IPS-NIHi11 (cell line): Measurements from ENCODE around the gene TBC1D22A.

Experiments used
- DNase-seq: peaks from one replicate; pipeline ENCODE4 v3.0.0; 2012; ENCODE audit warnings: mixed read lengths, low spot score

TBC1D22A gene

GRCh38 chr22:46860562-46860961 lies 98.1 kb downstream of the TBC1D22A start:
- DNase-seq: no peak

- no peak for DNase-seq
Observed at GRCh38 chr22:46861468-46862367, 99.3 kb downstream of the TBC1D22A start.

- DNase-seq: no peak
Observed at GRCh38 chr22:46862418-46863324, 100.2 kb downstream of the TBC1D22A start.

GRCh38 chr22:46863794-46864193 lies 101.3 kb downstream of the TBC1D22A start:
- DNase-seq: no peak

DNA sequence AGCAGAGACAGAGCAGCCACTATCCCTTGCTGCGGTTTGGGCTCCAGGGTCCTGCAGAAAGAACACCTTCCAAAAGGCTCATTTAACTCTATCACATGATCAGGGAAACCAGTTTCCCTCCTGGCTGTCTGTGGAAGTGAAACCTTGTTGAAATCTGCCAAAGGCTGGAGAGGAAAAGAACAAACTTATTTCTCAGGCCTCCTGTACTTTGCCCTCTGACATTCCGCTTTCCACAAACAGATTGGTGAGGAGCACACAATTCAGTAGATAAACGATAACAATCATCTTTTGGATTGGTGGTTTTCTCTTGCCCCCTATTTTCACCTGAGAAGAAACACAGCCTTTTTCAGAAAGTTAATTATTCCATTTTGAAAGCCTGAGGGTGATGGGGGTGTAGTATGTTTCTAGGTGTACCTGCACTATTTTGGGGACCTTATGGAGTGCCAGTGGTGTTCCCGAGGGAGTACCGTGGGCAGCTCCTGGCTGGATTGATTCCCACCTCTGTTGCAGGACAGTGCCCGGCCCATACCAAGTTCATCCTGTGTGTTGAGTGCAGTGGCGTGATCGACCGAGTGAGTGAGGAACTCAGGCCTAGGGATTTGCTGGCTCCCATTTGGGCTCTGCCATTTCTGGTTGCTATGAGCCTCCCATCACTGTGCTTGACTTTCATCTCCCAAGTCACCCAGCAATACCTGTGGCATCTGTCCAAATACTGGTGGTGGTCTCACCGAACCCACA lies 102.0 kb downstream of the TBC1D22A start:
- no peak for DNase-seq

GRCh38 chr22:46865052-46865434 lies 102.6 kb downstream of the TBC1D22A start:
- no peak for DNase-seq

DNA sequence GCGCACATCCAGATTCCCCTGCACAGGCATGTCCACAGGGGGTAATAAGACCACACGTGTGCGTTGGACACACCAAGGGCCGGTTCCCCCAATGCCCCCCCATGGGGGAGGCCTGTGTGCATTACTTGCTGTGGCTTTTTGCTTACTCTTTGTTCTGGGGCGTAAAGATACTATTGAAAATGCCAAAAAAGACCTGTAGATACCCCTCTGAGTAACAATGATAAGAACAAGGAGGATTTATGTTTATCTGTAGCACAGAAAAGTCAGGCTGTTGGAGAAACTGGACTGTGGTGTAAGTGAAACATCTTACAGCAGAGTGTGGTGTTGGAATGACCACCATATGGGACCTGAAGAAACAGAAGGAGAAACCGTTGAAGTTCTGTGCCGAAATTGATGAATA lies 103.2 kb downstream of the TBC1D22A start:
- no peak for DNase-seq

DNA sequence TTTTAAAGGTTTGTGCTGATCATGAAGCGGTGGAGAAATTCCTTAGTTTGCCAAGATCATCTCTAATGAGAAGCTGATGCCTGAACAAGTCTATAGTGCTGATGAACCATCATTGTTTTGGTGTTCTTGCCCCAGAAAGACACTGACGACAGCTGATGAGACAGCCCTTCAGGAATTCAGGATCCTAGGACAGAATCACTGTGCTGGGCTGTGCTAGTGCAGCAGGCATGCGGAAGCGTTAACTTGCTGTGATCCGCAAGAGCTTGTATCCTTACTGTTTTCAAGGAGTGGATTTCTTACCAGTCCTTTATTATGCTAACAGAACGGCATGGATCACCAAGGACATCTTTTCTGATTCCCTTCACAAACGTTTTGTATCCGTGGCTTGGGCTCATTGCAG lies 104.1 kb downstream of the TBC1D22A start:
- DNase-seq: peak; percentile 26

DNA sequence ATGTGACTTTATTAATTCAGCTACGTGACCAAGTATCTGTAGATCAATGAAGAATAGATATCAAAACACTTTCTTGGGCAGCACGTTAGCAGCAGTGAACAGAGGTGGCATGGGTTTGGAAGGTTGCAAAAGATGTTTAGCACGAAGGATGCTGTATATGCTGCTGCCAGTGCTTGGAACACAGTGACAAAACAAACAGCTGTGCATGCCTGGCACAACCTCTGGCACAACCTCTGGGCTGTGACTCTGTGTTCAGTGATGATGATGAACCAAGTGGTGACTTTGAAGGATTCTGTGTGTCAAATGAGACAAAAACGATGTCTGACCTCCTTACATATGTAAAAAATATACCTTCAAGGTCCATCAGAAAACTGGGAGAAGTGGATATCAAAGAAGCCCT lies 104.7 kb downstream of the TBC1D22A start:
- no peak for DNase-seq

- DNase-seq: no peak
Observed at GRCh38 chr22:46869329-46869728, 106.9 kb downstream of the TBC1D22A start.

GRCh38 chr22:46869831-46870441 lies 107.5 kb downstream of the TBC1D22A start:
- no peak for DNase-seq

DNA sequence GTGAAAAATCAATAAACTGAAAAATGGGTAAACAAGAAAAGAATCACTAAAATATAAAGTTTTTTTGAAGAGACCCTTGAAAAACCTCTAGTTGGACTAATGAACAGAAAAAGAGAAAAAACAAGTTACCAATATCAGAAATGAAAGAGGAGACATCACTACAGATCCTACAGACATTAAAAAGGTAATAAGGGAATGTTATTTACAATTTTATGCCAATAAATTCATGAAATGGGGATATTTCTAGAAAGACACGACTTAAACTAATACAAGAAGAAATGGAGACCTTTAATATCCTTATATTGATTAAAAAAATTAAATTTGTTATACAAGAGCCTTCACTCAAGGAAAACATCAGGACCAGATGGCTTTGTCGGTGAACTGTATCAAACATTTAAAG lies 109.4 kb downstream of the TBC1D22A start:
- no peak for DNase-seq

- DNase-seq: no peak
Observed at GRCh38 chr22:46875089-46875488, 112.6 kb downstream of the TBC1D22A start.

DNA sequence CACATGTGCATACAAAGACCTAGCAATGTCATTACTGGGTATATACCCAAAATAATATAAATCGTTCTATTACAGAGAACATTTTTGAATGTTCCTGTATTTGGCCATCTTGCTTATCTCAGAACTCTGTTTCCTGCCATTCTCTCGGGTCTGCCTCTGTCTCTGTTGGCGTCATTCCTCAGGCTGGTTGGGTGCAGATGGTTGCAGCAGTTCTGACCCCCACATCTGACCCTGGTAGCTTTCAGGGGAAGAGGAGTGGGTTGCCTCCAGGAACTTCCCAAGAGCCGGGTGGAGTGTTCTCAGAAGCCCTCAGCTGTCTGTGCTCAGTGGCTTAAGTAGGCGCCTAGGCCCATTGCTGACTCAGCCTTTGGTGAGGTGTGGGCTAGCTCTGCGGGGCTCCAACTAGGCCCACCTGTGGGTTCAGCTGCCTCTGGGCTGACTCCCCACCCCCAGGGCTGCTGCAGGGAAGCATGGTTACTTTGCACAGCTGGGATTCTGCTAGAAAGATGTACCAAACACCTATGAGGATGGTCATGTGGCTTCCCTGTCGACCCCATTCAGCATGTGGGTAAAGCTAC lies 114.0 kb downstream of the TBC1D22A start:
- DNase-seq: no peak

DNA sequence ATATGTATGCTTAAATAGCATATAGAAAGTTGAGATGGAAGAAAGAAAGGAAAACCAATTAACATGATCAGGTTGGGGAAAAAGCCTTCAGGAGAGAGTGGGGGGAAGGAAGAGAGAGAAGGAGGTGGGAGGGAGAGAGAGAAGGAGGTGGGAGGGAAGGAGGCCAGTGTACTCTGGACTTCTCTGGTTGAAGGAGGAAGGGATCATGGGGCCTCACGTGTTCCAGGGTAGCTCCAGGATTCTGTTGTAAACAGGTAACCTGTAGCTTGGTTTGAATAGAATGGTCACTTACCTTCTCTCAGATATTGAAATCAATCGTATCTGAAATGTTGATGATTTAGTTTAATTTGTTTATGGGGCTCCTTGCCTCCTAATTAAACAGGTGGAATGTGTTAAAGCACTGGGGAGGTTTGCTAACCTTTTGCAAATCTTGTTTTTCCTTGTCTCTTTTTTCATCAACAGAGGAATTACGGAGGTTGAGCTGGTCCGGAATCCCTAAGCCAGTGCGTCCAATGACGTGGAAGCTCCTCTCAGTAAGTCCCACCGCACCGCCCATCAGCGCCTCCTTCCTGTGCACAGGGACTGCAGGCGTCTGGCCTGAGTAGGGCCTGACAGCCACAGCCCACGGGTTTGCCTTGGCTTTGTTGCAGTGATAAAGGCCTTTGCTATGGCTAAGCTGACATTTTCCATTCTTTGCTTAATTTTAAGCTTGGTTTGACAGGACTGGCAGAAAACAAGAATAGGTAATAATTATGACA lies 115.9 kb downstream of the TBC1D22A start:
- DNase-seq: peak; percentile 34

DNA sequence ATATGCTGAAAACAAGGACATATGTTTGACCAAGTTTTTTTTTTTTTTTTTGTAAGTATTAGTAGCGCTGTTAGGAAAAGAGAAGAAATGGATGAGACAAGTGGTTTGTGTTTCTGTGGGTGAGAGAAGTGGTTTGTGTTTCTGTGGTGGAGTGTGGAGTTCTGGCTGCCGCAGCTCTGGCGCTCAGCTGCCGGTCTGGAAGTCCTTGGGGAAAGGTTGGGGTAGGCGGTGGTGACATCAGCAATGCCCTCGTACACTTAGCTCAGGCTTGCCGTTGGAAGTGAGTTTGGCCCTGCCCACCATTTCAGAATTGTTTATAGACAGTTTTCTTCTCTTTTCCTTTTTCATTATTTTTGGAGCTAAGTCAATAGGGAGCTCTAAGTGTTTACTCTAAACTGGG lies 116.6 kb downstream of the TBC1D22A start:
- no peak for DNase-seq

GRCh38 chr22:46881373-46882118 lies 119.1 kb downstream of the TBC1D22A start:
- DNase-seq: no peak

GRCh38 chr22:46883092-46883910 lies 120.9 kb downstream of the TBC1D22A start:
- DNase-seq: no peak

GRCh38 chr22:46884365-46884764 lies 121.9 kb downstream of the TBC1D22A start:
- no peak for DNase-seq
